GM10847 (cell line): ENCODE data around the gene PTPRN2.

Source experiments
- POLR2A ChIP-seq: IDR thresholded peaks from 2 replicates; pipeline ENCODE4 v1.6.1; 2011; ENCODE audit not compliant: insufficient read length; ENCODE audit errors: extremely low read depth

Gene PTPRN2

DNA sequence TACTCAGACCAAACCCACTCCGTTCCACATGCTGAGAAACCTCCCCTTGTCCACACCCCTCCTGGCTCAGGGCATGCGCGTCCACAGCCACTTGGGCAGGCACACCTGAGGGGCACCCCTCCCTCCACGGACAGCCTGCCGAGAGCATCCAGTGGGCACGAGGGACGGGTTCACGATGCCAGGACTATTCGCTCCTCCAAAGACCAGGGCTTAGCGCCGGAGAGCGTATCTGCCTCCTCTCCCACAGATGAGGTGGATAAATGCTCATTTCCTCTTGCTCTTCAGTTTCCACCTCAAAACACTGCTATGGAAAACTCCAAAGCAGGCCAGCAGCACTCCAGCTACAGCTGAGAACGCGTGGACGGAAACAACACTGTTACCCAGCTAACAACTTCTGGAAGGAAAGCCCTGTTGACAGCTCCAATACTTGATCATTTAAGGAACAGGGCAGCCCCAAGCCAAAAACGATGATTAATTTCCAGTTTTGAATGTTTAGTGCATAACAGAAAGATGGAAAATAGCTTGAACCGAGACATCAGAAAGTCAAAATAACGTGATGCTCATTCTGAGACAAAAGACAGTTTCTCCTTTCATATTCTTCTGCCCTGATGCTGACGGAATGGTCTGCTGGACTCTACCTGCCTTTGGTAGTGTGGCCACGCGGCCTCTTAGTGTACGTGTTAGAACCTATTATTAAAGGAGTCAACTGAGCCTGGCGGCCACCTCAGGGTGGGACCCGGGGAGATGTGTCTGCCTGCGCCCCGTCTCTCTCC is 1046.1 kb downstream of the PTPRN2 start:
- no peak for TF ChIP-seq POLR2A

DNA sequence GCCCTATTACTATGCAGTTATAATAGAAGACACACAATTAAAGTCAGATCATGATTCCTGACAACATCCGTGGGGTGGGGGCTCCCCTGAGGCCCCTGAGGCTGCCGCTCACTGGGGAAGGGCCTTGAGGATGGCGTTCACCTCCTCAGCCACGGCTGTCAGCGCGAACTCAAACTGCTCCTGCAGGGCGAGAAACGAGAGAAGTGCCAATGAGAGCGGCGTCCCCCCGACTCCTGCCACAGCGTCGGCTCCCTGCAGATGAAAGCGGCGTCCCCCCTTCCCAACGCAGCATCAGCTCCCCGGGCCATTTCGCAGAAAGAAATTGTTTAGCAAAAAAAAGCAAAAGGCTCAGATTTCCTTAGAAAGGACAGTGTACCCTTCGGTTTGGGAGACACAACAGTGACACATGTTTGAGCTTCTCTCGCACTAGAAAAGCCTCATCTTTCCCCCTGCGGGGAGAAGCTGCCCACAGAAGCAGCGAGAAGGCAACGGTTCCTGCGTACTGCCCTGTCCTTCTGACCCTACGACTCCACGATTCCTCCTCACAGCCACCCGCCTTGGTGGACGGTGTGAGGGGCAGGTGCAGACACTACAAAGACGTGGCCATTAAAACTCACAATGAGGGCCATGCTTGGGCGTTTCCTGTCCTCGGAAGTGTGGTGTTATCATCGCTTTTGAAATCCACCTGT is 1046.9 kb downstream of the PTPRN2 start:
- TF ChIP-seq POLR2A: no peak

DNA sequence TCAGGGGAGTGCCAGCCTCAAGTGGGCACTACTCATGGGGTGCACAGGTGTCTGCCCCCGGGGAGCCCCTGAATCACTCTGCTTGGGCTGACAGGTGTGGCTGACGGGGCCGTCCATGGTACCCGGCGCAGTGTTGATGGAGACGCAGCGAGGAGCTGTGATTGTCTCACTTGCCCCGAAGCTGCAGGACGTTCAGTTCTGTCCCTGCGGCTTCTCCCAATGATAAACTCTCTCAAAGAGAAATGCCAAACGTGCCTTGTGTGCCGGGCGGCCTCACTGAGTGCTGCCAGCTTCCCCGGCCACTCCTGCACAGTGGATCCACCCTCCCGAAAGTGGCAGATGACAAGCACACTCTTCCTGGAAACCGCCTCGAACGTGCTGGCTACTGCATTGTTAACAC is 1047.6 kb downstream of the PTPRN2 start:
- TF ChIP-seq POLR2A: no peak

DNA sequence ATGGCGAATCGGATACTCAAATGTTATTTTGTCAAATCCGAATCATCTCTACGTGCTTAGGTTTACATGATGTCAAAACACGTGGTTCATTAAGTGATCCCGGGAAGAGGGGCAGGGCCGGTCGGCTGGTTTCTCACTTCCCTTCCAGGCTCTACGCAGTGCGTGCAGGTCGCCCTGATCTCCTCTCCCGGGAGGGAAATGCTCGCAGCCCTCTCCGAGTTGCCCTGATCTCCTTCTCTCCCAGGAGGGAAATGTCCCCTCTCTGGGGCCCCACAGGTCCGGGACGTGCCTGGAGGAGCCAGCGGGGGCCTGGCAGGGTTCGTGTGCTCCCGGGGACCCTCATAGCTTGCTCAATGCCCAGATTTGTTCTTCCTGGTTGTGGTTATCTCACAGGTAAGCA is 1048.1 kb downstream of the PTPRN2 start:
- no peak for TF ChIP-seq POLR2A

DNA sequence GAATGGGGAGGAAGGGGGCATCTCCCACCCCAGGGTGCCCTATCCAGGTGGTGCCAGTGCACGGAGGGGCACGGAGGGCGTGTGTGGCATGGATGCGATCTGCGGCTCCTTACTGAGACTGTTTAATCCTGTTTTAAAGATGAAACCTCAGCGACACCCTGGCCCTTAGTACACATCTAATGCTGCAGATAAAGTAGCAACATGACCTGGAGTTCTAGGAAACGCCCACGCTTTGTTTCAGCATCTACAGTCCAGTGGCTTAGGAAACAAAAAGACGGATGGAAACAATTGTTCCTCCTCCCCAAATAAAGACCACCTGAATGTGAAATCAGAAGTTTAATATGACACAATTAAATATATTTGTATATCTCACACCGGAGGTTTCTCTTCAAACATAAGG is 1048.9 kb downstream of the PTPRN2 start:
- no peak for TF ChIP-seq POLR2A

DNA sequence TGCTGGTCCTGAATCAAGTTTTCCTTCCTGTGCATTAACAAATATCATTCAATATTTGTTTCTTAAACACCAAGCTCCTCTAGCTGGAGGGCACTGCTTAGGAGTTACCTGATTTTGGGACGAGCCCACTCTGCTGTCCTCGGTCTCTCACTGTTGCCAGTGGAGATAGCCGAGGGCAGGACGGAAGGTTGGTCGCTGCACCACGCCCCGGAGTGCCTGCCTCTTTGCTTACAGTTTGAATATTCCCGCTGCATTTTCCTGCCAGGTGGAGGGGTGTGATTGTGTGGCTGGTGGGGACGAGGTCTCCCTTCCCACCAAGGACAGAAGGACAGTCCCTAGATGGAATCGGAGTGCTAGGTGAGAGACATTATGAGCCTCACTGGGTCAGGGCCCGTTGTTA is 1049.3 kb downstream of the PTPRN2 start:
- no peak for TF ChIP-seq POLR2A

DNA sequence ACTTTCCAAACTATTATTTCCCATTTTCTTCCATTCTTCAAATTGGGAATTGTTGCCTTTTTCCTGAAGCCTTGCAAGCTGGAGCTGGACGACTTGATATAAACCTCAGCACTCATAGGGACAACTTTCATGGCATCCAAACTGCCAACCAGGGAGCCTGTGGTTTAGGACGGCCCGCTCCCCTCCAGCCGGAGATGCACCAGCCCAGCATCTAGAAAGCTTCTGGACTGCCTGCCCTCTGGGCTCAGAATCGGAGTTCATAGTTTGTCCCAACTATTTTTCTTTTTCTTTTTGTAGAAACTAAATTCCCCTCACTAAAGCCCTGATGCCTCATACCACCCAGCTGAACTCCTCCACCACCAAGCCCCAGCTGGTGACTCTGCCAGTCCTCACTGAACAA is 1050.6 kb downstream of the PTPRN2 start:
- no peak for TF ChIP-seq POLR2A

DNA sequence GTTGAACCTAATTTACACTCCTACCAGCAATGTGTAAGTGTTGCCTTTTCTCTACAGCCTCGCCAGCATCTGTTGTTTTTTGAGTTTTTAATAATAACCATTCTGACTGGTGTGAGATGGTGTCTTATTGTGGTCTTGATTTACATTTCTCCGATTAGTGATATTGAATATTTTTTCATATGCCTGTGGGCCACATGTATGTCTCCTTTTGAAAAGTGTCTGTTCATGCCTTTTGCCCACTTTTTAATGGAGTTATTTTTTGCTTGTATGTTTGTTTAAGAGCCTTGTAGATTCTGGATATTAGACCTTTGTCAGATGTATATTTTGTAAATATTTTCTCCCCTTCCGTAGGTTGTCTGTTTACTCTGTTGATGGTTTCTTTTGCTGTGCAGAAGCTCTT is 1055.6 kb downstream of the PTPRN2 start:
- TF ChIP-seq POLR2A: no peak

DNA sequence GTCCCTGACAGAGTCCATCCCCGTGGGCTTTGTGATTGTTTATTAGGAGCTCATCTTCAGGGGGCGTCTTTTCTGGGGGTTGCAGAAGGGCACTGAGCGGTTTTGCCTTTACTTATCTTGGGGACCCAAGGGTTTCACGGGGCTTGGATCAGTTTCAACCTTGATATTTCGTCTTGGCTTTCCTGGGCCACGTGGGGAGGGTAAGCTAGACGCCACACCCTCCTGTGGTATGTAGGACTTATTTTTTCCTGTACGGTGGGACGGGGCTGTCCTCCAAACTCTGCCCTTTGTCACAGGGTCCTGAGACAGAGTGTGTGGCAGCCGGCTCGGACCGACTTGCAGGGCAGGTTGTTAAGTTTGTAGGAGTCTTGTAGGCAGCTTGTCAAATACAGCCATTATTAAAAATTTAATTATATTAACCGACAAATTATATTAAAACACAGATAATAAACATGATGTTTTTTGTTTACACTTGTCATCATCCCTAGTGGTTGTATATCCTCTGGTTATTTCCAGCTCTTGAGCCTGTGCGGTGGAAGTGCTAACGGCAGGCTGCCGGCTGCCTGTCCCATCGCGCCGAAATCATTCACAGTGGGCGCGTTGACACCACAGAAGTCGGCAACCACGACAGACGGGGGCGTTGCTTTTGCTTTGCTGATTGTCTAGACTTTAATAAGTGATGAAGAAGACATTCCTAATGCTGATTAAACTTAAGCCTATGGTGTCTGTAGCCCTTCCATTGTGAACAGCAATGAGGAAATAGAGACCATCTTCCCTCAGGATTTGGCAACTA is 1057.7 kb downstream of the PTPRN2 start:
- TF ChIP-seq POLR2A: no peak

DNA sequence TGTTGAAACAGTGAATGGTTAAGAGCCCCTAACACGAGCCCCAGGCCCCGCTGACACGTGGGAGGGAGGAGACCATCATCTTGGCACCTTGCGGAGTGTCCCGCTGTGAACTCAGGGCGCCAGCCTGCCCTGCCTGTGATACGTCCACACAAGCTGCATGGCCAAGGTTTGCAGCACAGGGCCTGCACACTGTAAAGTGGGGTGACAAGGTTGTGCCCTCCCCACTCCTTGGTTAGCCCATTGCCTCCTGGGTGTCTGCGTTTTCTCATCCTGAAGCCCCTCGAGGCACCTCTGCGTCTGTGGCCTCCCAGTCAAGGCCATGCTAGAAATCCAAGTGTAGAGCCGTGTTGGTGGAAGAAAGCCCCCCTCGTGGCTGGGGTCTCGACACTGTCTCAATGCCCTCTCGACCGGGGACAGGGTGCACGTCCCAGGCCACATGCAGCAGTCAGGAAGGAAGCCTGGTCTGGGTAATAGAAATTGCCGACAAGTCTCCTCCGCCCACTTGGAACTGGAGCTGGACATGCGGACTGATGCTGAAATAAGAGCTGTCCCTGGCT is 1058.8 kb downstream of the PTPRN2 start:
- no peak for TF ChIP-seq POLR2A

DNA sequence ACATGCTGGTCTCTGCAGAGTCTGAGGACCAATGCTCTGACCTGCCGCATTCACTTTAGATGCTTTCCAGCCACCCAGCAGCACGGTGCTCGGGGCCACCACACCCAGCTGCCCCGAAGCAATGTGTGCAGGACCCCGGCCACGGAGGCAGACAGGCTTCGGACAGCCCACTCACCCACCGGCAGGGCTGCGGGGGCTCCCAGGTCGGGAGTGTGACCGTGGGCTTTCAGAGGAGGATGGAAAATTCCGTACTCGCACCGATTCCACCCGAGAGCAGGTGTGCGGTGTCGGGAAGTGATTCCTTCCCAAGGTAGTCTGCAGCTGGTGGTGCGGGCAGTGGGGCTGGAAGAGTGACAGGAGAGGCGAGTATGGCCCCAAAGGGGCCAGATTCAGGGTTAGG is 1059.9 kb downstream of the PTPRN2 start:
- no peak for TF ChIP-seq POLR2A

DNA sequence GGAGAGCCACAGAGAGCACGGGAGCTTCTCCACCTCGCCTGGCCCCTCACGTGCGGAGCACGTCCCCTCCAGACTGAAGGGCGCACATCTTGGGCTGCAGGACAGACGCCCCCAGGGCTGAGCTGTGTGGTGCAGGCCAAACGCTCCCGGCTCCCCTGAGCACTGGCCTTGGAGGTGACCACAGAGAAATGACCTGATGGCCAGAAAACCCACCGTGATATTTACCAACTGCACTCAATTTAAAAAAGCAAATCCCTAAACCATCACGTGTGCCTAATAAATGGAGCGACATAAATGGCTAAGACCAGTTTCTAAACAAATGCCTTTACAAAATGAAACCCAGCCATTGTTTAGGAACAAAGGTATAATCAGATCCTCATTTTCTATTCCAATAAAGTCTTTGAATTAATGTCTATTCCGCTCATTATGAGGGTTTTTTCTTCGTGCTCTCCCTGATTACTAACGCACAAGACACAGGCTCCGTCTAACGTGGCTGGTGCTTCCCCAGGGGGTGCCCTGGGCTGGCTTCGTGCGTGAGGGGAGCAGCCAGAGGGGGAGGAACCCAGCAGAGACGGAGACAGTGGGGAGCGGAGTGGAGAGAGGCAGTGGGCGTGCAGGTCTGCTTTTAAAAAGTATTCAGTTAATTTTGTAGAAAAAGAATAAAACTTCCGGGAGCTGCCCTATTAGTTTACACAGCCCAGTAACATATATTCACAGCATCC is 1060.5 kb downstream of the PTPRN2 start:
- no peak for TF ChIP-seq POLR2A

DNA sequence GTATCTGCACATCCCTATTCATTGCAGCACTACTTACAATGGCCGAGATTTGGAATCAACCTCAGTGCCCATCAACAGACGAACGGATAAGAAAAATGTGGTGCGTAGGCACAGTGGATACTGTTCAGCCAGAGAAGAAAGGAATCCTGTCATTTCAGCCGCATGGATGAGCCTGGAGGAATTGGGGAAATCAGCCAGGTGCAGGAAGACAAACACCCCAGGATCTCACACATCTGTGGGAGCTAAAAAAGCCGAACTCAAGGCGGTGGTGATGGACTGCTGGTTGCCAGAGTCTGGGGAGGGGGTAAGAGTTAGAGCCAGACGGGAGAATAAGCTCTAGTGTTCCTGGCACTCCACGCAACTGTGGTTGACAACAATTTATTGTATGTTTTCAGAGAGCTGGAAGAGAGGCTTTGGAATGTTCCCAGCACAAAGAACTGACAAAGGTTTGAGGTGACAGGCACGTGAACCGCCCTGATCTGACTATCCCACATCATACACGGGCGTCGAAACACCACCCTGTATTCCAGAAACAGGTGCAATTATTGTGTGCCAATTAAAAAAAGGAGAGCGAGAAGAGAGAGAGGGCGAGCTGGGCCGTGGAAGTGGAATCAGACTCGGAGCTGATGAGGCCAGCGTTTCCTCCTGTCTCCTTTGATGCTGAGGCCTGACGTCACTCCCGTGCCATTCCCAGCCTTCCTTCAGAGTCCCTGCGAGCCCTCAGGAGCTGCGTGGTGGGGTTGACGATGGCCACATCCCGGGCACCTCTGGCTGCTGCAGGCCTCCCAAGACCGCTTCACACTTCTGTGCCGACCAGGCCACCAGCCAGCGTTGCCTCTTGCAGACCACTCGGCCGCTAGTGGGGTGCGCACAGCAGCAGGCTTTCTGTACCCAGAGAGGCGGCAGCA is 1061.4 kb downstream of the PTPRN2 start:
- no peak for TF ChIP-seq POLR2A

DNA sequence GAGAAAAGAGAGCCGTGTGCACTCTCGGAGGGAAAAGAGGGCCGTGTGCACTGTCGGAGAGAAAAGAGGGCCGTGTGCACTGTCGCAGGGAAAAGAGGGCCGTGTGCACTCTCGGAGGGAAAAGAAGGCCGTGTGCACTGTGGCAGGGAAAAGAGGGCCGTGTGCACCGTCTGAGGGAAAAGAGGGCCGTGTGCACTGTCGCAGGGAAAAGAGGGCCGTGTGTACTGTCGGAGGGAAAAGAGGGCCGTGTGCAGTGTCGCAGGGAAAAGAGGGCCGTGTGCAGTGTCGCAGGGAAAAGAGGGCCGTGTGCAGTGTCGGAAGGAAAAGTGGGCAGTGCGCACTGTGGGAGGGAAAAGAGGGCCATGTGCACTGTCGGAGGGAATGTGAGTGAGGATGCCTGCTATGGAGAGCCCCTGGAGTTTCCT is 1062.1 kb downstream of the PTPRN2 start:
- no peak for TF ChIP-seq POLR2A
